ENCODE data around the gene COL23A1.

COL23A1 gene

DNA sequence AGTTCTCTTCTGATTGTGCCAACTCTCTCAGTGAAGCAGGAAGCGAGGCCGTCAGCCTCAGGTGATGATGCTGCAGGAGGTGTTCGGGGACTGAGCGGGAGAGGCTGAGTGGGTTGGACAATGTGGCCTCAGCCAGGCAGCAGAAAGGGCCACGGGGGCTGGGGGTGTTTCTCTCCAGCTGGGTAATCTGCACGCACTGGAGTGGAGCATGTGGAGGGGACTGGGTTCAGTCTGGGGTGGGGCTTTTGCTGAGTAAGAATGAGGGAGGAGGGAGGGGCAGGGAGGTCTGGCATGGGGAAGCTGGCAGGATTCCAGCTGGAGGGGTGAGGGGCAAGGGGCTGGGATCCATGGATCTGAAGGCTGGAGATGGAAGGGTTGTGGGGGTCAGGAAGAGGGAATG, 296.8 kb downstream of the COL23A1 start:
- Mint-ChIP-seq H3K9me3 (ENCODE audit: low read depth) (no peaks in the 10 kb centered on the region), H3K4me1 (ENCODE audit: low read depth) (no peaks in the 10 kb centered on the region), H3K4me3 (no peak overlapping the region), H3K27ac (no peak overlapping the region), H3K36me3 (no peaks in the 10 kb centered on the region), H3K27me3 (peaks cover 3% of the 10 kb centered on the region)

DNA sequence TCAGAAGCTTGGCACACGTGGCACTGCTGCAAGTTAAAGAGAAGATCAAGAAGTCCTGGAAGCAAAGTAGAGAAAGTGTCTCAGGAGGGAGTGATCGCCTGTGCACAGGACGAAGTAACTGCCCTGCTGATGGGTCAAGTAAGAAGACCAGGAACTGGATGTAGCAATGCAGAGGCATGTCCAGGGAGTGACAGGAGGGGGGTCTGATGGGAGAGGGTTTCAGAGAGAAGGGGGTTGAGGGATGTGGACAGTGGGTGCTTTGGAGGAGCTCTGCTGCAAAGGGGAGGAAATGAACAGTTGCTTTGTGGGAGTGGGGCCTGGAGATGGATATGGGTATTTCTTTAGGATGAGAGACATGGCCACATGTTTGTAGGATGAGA, 297.4 kb downstream of the COL23A1 start:
- Mint-ChIP-seq H3K4me1 (ENCODE audit: low read depth) (no peaks in the 10 kb centered on the region), H3K36me3 (no peaks in the 10 kb centered on the region), H3K9me3 (ENCODE audit: low read depth) (no peaks in the 10 kb centered on the region), H3K27me3 (peaks cover 3% of the 10 kb centered on the region), H3K4me3 (no peak overlapping the region), H3K27ac (no peak overlapping the region)

DNA sequence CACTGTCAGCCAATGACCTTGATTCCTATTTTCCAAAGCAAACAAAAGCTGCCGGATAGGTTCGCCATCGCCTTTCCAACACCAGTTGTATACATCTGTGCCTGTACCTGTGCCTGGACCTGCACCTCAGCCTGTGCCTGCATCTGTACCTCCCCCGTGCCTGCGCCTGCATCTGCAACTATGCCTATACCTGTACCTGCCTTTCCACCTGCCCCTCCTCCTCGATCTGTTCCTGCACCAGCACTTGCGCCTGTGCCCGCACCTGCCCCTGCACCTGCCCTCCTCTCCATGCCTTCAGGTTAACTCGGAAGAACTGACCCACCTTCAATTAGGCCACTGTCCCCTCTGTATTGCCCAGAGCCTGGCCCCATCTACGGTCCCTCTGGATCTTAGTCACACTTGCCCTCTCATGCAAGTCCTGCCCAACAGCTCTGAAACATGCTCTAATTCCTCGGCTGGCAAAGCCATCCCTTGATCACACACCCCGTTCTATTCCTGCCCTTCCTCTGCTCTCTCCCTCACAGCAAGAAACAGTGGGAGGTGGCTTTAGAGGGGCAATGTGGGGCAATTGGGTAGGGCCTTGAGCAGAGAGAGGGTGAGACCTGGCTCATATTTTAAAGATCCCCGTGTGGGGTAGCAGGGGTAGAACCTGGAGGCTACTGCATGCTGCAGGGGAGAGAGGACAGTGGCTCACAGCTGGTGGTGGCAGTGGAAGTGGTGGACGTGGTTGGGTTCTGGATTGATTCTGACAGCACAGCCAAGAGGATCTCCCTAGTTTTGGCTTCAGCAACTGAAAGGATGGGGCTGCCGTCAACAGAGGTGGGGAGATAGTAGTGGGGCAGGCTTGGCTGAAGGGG, 298.0 kb downstream of the COL23A1 start:
- Mint-ChIP-seq H3K27ac (no peak overlapping the region), H3K9me3 (ENCODE audit: low read depth) (no peaks in the 10 kb centered on the region), H3K4me1 (ENCODE audit: low read depth) (no peaks in the 10 kb centered on the region), H3K4me3 (no peak overlapping the region), H3K36me3 (no peaks in the 10 kb centered on the region), H3K27me3 (peaks cover 5% of the 10 kb centered on the region)

DNA sequence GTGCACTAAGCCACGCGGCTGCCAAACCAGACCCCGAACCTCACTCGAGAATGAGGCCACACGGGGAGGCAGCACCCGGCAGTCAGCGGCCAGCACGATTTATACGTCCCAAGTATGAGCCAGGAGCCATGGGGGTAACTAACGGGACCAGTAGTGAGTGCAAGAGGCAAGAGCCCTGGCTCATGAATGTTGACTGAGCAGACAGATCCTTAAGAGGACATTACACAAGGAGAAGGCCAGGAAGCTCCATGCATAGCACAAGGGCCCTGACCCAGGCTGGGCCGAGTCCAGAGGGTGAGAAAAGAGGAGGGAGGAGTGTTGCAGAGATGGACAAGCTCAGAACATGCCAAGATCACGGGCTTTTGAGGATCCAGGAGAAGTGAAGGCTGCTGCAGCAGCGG, 299.0 kb downstream of the COL23A1 start:
- Mint-ChIP-seq H3K27me3 (peaks cover 5% of the 10 kb centered on the region), H3K27ac (no peak overlapping the region), H3K4me1 (ENCODE audit: low read depth) (no peaks in the 10 kb centered on the region)

DNA sequence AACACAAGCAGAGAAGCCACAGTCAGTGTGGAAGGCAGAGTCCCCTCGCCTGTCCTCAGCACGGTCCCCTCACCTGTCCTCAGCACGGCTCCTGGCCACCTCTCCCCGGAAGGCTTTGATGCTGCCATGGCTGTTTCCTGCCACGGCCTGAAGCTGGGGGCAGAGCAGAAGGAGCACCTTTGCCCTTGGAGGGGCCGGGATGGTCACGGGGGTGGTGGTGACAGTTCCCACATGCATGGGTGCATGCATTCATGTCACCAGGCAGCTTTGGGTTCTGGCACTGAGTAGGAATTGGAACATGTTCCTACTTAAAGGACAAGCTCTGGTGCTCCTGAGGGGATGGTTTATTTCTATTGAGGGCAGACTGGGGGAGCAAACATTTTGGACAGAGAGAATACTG, 299.8 kb downstream of the COL23A1 start:
- H3K36me3 Mint-ChIP-seq: no peaks in the 10 kb centered on the region

More for the DNA sequence above, 299.0 kb downstream of the COL23A1 start:
- Mint-ChIP-seq H3K4me3 (no peak overlapping the region), H3K9me3 (ENCODE audit: low read depth) (no peaks in the 10 kb centered on the region), H3K36me3 (no peaks in the 10 kb centered on the region)

DNA sequence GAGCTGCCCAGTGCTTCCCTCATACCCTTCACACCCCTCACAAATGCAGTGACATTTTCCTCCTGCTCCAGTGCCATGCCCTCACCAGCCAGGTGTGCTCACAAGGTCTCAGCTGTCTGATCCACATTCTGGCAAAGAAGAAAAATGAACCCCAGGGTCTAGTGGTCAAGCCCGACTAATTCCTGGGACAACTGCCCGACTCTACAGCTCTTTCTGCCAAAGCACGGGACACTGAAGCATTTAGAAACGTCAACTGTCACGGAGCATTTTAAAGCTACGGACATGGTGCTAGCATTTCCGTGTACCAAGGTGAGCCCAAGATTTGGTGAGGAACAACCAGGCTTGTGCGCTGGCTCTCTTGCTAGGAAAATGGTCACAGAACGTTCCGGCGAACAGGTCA, 300.8 kb downstream of the COL23A1 start:
- Mint-ChIP-seq H3K36me3 (no peaks in the 10 kb centered on the region), H3K27me3 (peaks cover 5% of the 10 kb centered on the region), H3K27ac (no peak overlapping the region), H3K9me3 (ENCODE audit: low read depth) (no peaks in the 10 kb centered on the region), H3K4me1 (ENCODE audit: low read depth) (no peaks in the 10 kb centered on the region), H3K4me3 (no peak overlapping the region)

More for the DNA sequence above, 299.8 kb downstream of the COL23A1 start:
- Mint-ChIP-seq H3K9me3 (ENCODE audit: low read depth) (no peaks in the 10 kb centered on the region), H3K27ac (no peak overlapping the region), H3K4me1 (ENCODE audit: low read depth) (no peaks in the 10 kb centered on the region), H3K4me3 (no peak overlapping the region), H3K27me3 (peaks cover 5% of the 10 kb centered on the region)

DNA sequence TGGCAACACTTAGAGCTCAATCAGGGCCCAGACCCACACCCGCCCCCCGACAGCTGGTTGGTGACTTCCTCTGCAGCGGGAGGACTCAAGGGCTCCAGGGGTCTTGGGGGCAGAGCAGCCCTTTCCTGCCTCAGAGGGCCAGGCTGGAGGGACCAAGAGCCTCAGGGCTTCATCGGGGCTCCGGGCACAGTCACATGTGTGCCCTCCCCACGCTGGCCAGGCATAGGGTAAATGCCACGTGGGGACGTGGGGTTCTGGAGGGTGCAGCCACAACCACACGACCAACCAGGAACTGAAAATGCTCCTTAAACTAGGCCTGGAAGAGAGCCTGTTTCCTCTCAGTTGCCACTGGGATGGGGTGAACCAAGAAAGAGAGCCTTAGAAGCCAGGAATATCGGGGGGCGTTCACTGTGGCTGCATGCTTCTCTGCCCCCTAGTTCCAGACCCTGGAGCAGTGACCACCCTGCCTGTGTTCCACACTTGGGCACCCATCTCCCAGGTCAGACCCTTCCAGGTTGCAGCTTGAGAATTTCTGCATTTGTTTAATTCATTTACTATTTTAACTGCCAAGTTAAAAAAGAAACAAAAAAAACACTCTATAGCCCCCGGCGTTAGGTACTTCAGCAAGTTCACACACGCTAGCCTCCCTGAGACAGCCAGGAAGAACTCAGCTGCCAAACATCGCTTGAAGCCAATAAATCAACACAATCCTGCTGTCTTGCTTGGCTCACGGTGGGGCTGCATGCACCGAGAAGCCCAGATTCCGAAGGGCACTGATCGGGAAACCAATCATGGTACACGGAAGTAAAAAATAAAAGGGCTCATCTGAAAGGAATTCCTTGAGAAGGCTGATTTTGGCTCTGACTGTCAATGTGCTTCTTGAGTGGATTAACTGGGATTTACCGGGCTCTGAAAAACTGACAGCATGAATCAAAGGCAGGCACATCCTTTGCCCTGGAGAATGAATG, 301.5 kb downstream of the COL23A1 start:
- H3K9me3 Mint-ChIP-seq (ENCODE audit: low read depth): peaks cover 5% of the 10 kb centered on the region
- no peak overlapping the region for H3K4me3 Mint-ChIP-seq
- no peaks in the 10 kb centered on the region for H3K4me1 Mint-ChIP-seq (ENCODE audit: low read depth)
- H3K36me3 Mint-ChIP-seq: peaks cover 2% of the 10 kb centered on the region
- H3K27ac Mint-ChIP-seq: no peak overlapping the region
- H3K27me3 Mint-ChIP-seq: peaks cover 5% of the 10 kb centered on the region

DNA sequence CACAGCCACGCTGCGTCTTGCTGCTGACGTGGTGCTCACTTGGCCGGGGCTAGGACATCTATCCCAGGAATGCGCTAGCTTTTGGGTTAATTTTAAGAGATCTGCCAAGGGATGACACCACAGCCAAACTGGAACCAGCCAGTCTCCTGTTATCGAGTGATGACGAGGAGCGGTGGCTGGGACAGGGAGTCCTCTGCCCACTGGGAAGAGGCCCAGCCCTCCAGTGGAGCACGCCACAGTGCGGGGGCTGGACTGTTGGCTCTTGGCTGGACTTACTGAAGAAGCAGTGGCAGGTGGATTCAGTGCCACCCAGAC, 302.4 kb downstream of the COL23A1 start:
- H3K36me3 Mint-ChIP-seq: peaks cover 2% of the 10 kb centered on the region
- no peak overlapping the region for H3K4me3 Mint-ChIP-seq
- no peaks in the 10 kb centered on the region for H3K4me1 Mint-ChIP-seq (ENCODE audit: low read depth)
- no peak overlapping the region for H3K27ac Mint-ChIP-seq
- H3K27me3 Mint-ChIP-seq: peaks cover 5% of the 10 kb centered on the region
- H3K9me3 Mint-ChIP-seq (ENCODE audit: low read depth): peaks cover 10% of the 10 kb centered on the region

DNA sequence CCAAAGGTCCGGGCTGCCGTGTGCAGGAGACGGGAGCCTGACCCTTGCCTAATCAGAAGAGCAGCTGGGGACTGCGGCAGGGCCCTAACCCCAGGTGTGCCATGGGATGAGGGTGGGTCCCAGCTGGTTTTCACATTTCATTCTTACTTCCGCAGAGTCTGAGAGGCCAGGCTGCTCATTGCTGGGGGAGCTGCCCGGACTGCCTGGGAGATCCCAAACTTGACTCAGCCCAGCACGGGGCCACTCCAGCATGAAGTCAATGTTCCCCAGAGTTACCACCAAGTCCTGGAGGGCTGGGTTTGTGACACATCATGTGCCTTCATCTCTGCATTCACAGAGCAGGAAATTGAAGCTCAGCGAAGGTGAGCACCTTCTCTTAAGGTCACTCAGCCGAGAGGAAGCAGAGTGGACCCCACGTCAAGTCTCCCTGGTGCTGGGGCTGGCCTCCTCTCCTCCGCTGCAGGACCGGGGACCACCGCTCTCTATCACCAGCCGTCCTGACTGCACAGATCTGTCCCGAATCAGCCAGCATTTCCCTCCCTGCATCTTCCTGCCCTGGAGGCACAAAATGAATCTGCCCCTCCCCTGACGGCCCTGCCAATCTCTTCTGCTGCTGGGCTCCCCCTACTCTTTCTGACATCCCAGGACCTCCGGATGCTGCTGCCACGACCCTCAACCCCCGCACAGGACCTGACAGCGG, 303.0 kb downstream of the COL23A1 start:
- no peak overlapping the region for H3K4me3 Mint-ChIP-seq
- H3K27ac Mint-ChIP-seq: no peak overlapping the region
- H3K27me3 Mint-ChIP-seq: peaks cover 5% of the 10 kb centered on the region
- H3K9me3 Mint-ChIP-seq (ENCODE audit: low read depth): peaks cover 10% of the 10 kb centered on the region
- H3K36me3 Mint-ChIP-seq: peaks cover 2% of the 10 kb centered on the region
- H3K4me1 Mint-ChIP-seq (ENCODE audit: low read depth): no peaks in the 10 kb centered on the region

DNA sequence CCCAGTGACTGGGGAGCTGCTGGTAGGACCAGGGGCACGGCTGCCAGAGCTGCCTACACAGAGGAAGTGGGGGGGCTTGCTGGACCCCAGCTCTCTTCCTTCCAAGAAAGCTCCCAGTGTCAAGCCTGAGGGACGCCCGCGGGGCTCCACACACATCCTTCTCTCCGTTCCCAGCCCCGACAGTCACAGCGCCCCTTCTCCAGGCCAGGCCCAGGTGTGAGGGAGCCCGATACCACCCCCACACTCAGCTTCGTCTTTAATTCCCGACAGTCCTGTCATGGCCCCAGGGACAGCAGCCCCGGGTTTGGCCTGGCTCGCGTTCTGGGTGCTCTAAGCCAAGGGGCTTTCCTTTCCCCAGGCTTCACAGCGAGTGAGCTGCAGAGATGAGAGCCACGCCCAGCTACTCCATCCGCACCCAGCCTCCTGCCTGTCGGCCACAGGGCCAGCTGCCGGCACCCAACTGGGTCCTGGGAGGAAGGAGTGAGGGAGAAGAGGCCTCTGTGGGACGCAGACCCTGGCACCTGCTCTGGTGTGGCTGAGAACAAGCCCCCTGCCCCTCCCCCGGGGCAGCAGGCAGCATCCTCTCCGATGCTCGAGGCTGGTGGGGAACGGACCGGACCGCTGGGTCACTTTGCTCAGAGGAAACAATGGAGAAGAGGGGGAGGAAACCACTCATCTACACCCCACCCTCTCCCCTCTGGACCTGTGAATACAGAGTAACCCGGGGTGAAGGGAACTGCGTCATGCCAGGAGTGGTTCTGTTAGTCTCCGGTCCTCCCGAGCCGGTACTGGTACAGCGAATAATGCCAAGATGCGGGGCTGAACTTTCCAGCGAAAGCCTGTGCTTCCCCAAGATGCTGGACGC, 303.7 kb downstream of the COL23A1 start:
- H3K27ac Mint-ChIP-seq: no peak overlapping the region
- peaks cover 2% of the 10 kb centered on the region for H3K27me3 Mint-ChIP-seq
- peaks cover 2% of the 10 kb centered on the region for H3K36me3 Mint-ChIP-seq
- H3K4me1 Mint-ChIP-seq (ENCODE audit: low read depth): no peaks in the 10 kb centered on the region
- H3K9me3 Mint-ChIP-seq (ENCODE audit: low read depth): peaks cover 10% of the 10 kb centered on the region
- no peak overlapping the region for H3K4me3 Mint-ChIP-seq

DNA sequence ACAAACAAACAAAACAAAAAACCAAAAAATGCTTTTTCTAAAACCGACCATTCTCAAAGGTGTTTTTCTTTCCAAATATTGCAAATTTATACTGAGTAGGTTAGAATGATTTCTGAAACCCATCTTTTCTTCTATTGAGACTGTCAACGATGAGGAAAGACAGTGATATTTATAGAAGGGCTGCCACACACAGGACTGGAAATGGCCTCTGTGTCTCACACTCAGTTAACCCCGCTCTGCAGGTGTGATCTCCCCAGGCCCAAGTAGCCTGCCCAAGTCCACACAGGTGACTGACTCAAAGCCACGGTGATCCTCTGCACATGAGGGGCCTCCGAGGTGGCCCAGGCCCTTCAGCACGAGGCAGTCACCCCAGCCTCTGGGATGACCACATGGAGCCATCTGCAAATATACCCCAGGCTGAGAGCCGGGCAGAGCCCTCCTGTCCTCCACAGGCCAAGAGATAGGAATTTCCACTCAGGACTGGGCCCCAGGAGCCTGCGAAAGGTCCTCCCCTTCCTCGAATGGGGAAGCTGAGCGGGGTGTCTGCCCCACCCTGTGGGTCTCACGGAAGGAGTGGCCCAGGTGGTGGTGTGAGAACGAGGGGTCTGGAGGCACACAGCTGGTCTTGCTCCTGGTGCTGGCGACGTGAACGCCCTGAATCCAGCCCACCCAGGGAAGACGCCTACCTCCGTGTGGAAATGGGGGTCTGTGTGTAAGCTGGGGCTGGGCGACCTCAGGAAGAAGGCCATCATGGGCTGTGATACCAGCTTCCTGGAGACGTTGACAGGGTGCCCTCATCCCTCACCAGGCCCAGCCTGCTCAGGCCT, 304.6 kb downstream of the COL23A1 start:
- Mint-ChIP-seq H3K27me3 (peaks cover 2% of the 10 kb centered on the region), H3K4me1 (ENCODE audit: low read depth) (no peaks in the 10 kb centered on the region), H3K36me3 (peaks cover 2% of the 10 kb centered on the region), H3K27ac (no peak overlapping the region), H3K4me3 (no peak overlapping the region), H3K9me3 (ENCODE audit: low read depth) (peaks cover 10% of the 10 kb centered on the region)

DNA sequence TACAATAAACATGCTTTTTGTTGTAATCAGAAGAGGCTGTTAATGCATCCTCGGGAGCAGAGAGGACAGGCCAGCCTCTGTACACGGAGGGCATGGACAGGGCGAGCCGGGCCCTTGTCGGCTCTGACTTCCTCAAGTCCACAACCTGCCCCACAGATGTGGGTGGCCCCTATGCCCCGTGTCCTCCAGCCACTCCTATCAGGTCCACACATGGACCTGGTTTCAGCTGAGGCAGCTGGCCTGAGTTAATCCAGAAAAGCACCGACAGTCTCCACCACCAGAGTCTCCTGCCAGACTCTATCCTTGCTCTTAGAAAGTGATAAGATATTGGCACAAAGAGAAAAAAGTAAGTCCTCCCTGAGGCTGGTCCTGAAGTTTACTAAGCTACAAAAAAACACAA, 305.2 kb downstream of the COL23A1 start:
- Mint-ChIP-seq H3K4me1 (ENCODE audit: low read depth) (no peaks in the 10 kb centered on the region), H3K27me3 (peaks cover 2% of the 10 kb centered on the region), H3K36me3 (peaks cover 2% of the 10 kb centered on the region), H3K27ac (no peak overlapping the region), H3K4me3 (no peak overlapping the region), H3K9me3 (ENCODE audit: low read depth) (peaks cover 10% of the 10 kb centered on the region)

DNA sequence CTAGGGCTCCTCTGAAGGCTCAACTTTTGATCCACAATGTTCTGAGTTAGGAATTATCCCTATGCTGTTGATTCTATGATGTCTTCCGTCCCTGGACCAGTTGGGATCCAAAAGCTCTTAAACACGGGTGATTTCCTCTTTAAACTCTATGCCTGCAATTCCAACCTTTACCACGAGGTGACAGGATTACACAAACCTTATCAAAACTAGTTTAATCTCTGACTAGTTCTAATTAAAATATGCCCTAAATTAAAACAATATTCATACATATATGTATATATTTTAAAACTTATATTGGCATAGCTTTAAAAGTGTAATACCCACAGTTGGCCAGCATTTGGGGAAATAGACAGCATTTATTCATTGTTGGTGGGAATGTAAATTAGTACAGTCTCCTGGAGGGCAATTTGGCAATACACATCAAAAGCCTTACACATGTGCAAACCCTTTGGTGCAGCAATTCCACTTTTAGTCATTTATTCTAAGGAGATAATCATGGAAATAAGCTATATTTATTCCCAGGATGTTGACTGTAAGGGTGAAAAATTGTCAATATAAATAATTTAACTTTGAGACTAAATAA, 306.0 kb downstream of the COL23A1 start:
- no peak overlapping the region for H3K27ac Mint-ChIP-seq
- peaks cover 10% of the 10 kb centered on the region for H3K9me3 Mint-ChIP-seq (ENCODE audit: low read depth)
- no peak overlapping the region for H3K4me3 Mint-ChIP-seq
- peaks cover 2% of the 10 kb centered on the region for H3K36me3 Mint-ChIP-seq
- H3K27me3 Mint-ChIP-seq: peaks cover 2% of the 10 kb centered on the region
- peaks cover 2% of the 10 kb centered on the region for H3K4me1 Mint-ChIP-seq (ENCODE audit: low read depth)

Measured in activated naive CD8-positive, alpha-beta T cell (primary cell).